Measurements from ENCODE around the gene GNAZ. TPM values are rescaled to one million over a fixed set of nuclear protein-coding genes. Genes with fewer than 3 reads are reported as not detected.

GNAZ gene
- total RNA-seq, 1 experiment from 2014 or later = 1.2 TPM

GRCh38 chr22:23117275-23117674, 47.0 kb downstream of the GNAZ start:
- H3K9me2 ChIP-seq (ENCODE audit: insufficient read depth) = no peaks in the 10 kb centered on the region
- no peak overlapping the region for H2AFZ ChIP-seq
- no TSS peak for BruUV-seq (replicated peaks)
- TF ChIP-seq CTCF (conservative IDR thresholded peaks at IDR 0.05) (no peak), EZH2 (IDR thresholded peaks at IDR 0.05; ENCODE audit: low read depth) (no peak)
- peaks cover 24% of the 10 kb centered on the region for H3K27me3 ChIP-seq (ENCODE audit: insufficient read depth, low read depth)
- H3K9me3 ChIP-seq (ENCODE audit: insufficient read depth, low read depth) = no peaks in the 10 kb centered on the region
- no peaks in the 10 kb centered on the region for H4K20me1 ChIP-seq (ENCODE audit: insufficient read depth)
- H3K4me3 ChIP-seq = no peak overlapping the region
- H3F3A ChIP-seq (ENCODE audit: insufficient read depth, low read depth) = no peaks in the 10 kb centered on the region
- H3K36me3 ChIP-seq (ENCODE audit: low read depth) = no peaks in the 10 kb centered on the region
- ChIA-PET POLR2A (ENCODE audit: unreplicated experiment) (no interaction called here), CTCF (no interaction called here)
- intact Hi-C loops (cut with micrococcal nuclease; ENCODE audit: unreplicated experiment) = no loop called here
- H3K4me1 ChIP-seq (replicated peaks; ENCODE audit: insufficient read depth) = no peaks in the 10 kb centered on the region
- H3K4me2 ChIP-seq = no peak overlapping the region
- no peak for DNase-seq
- H3K79me2 ChIP-seq (ENCODE audit: low read depth) = no peaks in the 10 kb centered on the region
- H3K27ac ChIP-seq = no peak overlapping the region

- BruUV-seq (replicated peaks) = no TSS peak
- no peaks in the 10 kb centered on the region for H3K9me3 ChIP-seq (ENCODE audit: insufficient read depth, low read depth)
- no peak overlapping the region for H2AFZ ChIP-seq
- no peaks in the 10 kb centered on the region for H3F3A ChIP-seq (ENCODE audit: insufficient read depth, low read depth)
- no peaks in the 10 kb centered on the region for H3K79me2 ChIP-seq (ENCODE audit: low read depth)
- no peak overlapping the region for H3K4me2 ChIP-seq
- CTCF ChIA-PET = no interaction called here
- H3K4me1 ChIP-seq (replicated peaks; ENCODE audit: insufficient read depth) = no peaks in the 10 kb centered on the region
- POLR2A ChIA-PET (ENCODE audit: unreplicated experiment) = no interaction called here
- H3K36me3 ChIP-seq (ENCODE audit: low read depth) = no peaks in the 10 kb centered on the region
- no peak overlapping the region for H3K27ac ChIP-seq
- DNase-seq = no peak
- no peaks in the 10 kb centered on the region for H4K20me1 ChIP-seq (ENCODE audit: insufficient read depth)
- H3K9me2 ChIP-seq (ENCODE audit: insufficient read depth) = no peaks in the 10 kb centered on the region
- H3K4me3 ChIP-seq = no peak overlapping the region
- intact Hi-C loops (cut with micrococcal nuclease; ENCODE audit: unreplicated experiment) = no loop called here
- no peak for TF ChIP-seq CTCF (conservative IDR thresholded peaks at IDR 0.05)
- peaks cover 22% of the 10 kb centered on the region for H3K27me3 ChIP-seq (ENCODE audit: insufficient read depth, low read depth)
Observed at GRCh38 chr22:23117891-23118646, 47.8 kb downstream of the GNAZ start.

GRCh38 chr22:23118647-23119493, 48.6 kb downstream of the GNAZ start:
- no peaks in the 10 kb centered on the region for H3K9me2 ChIP-seq (ENCODE audit: insufficient read depth)
- no peaks in the 10 kb centered on the region for H3K79me2 ChIP-seq (ENCODE audit: low read depth)
- no peaks in the 10 kb centered on the region for H3K36me3 ChIP-seq (ENCODE audit: low read depth)
- ChIA-PET CTCF (no interaction called here), POLR2A (ENCODE audit: unreplicated experiment) (no interaction called here)
- no peak overlapping the region for H2AFZ ChIP-seq
- no peak overlapping the region for H3K4me3 ChIP-seq
- TF ChIP-seq EZH2 (IDR thresholded peaks at IDR 0.05; ENCODE audit: low read depth) = no peak
- TF ChIP-seq CTCF (conservative IDR thresholded peaks at IDR 0.05) = no peak
- H4K20me1 ChIP-seq (ENCODE audit: insufficient read depth) = no peaks in the 10 kb centered on the region
- no peak overlapping the region for H3K4me2 ChIP-seq
- no peaks in the 10 kb centered on the region for H3K4me1 ChIP-seq (replicated peaks; ENCODE audit: insufficient read depth)
- H3K27me3 ChIP-seq (ENCODE audit: insufficient read depth, low read depth) = peaks cover 30% of the 10 kb centered on the region
- no peak overlapping the region for H3K27ac ChIP-seq
- no peaks in the 10 kb centered on the region for H3K9me3 ChIP-seq (ENCODE audit: insufficient read depth, low read depth)
- no peak for DNase-seq
- BruUV-seq (replicated peaks) = no TSS peak
- intact Hi-C loops (cut with micrococcal nuclease; ENCODE audit: unreplicated experiment) = no loop called here
- no peaks in the 10 kb centered on the region for H3F3A ChIP-seq (ENCODE audit: insufficient read depth, low read depth)
